Hepatocyte (in vitro differentiated cells): Measurements from ENCODE around the gene CD34.

Source experiments
- CTCF ChIP-seq: fragments of 200-600 bp; sonication (generic); IDR thresholded peaks from 2 replicates; pipeline ENCODE4 v1.5.1; 2016; ENCODE audit warnings: antibody characterized with exemption, mild to moderate bottlenecking; ENCODE audit not compliant: poor library complexity
- EZH2 ChIP-seq: fragments of 200-600 bp; sonication (generic); IDR thresholded peaks from 2 replicates; pipeline ENCODE4 v1.6.1; 2016; ENCODE audit warnings: antibody characterized with exemption, mild to moderate bottlenecking, borderline replicate concordance
- EZH2phosphoT487 ChIP-seq: fragments of 200-600 bp; sonication (generic); IDR thresholded peaks from one replicate; pipeline ENCODE4 v1.6.1; 2018; ENCODE audit warnings: antibody characterized with exemption, mild to moderate bottlenecking, low read depth, moderate library complexity; ENCODE audit not compliant: unreplicated experiment, severe bottlenecking

DNA sequence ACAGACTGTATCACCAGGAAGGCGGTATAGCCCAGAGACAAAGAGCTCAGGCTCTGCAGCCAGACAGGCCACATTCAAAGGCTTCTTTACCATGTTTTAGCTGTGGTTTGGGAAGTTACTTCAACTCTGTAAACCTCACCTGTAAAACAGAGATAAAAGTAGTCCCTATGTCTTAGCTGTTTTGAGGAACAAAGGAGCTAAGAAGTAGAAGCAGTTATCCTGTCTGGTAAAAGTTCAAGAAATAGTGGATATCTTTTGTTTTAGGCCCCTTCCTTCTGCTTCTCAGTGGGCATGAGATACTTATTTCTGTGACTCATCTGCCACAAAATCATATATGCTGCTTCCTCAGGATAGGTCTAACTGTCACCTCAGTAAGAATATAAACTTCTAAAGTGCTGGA is 6.5 kb downstream of the CD34 start:
- TF ChIP-seq EZH2, result no peak
- no peak for TF ChIP-seq CTCF
- TF ChIP-seq EZH2phosphoT487, result no peak
